ENCODE results near the gene DLG2.

- TF ChIP-seq NFE2L2 (IDR thresholded peaks at IDR 0.05; ENCODE audit: low read depth, low read length) (no peak), RFX5 (IDR thresholded peaks at IDR 0.05; ENCODE audit: low read depth, low read length) (no peak), CTCF (conservative IDR thresholded peaks at IDR 0.05; ENCODE audit: low read depth, low read length) (no peak), MXI1 (IDR thresholded peaks at IDR 0.05; ENCODE audit: borderline replicate concordance, low read depth, low read length) (no peak), MAFK (IDR thresholded peaks at IDR 0.05; ENCODE audit: low read depth, low read length) (no peak), POLR2A (IDR thresholded peaks at IDR 0.05; ENCODE audit: low read depth, low read length) (no peak), CEBPB (IDR thresholded peaks at IDR 0.05; ENCODE audit: low read depth, low read length) (no peak), RCOR1 (IDR thresholded peaks at IDR 0.05; ENCODE audit: insufficient replicate concordance, low read length) (no peak), ELK1 (IDR thresholded peaks at IDR 0.05; ENCODE audit: borderline replicate concordance, low read depth, low read length) (no peak), SMC3 (IDR thresholded peaks at IDR 0.05; ENCODE audit: low read depth, low read length) (no peak), MAZ (IDR thresholded peaks at IDR 0.05; ENCODE audit: borderline replicate concordance, low read depth, low read length) (no peak), USF2 (IDR thresholded peaks at IDR 0.05; ENCODE audit: low read depth, low read length) (no peak), RAD21 (IDR thresholded peaks at IDR 0.05; ENCODE audit: low read length) (no peak)
Measured at GRCh38 chr11:84929738-84930137, 697.4 kb downstream of the DLG2 start.

All from IMR-90 (cell line).